ENCODE data around the gene TNPO1.

Gene TNPO1

GRCh38 chr5:72818866-72819534, 2.5 kb downstream of the TNPO1 start:
- no peak for DNase-seq (ENCODE audit: low read depth, low spot score)

- no peak for DNase-seq (ENCODE audit: low read depth, low spot score)
Observed at GRCh38 chr5:72821776-72822175, 5.3 kb downstream of the TNPO1 start.

- no peak for DNase-seq (ENCODE audit: low read depth, low spot score)
Observed at GRCh38 chr5:72822944-72823343, 6.5 kb downstream of the TNPO1 start.

- DNase-seq (ENCODE audit: low read depth, low spot score) = no peak
Observed at GRCh38 chr5:72829707-72830106, 13.2 kb downstream of the TNPO1 start.

GRCh38 chr5:72830362-72830761, 13.9 kb downstream of the TNPO1 start:
- no peak for DNase-seq (ENCODE audit: low read depth, low spot score)

- no peak for DNase-seq (ENCODE audit: low read depth, low spot score)
Observed at GRCh38 chr5:72831685-72832084, 15.2 kb downstream of the TNPO1 start.

- no peak for DNase-seq (ENCODE audit: low read depth, low spot score)
Observed at GRCh38 chr5:72834924-72835323, 18.5 kb downstream of the TNPO1 start.

GRCh38 chr5:72835633-72836032, 19.2 kb downstream of the TNPO1 start:
- DNase-seq (ENCODE audit: low read depth, low spot score) = no peak

GRCh38 chr5:72836810-72837209, 20.3 kb downstream of the TNPO1 start:
- no peak for DNase-seq (ENCODE audit: low read depth, low spot score)

GRCh38 chr5:72837524-72838096, 21.1 kb downstream of the TNPO1 start:
- DNase-seq (ENCODE audit: low read depth, low spot score) = no peak

GRCh38 chr5:72840041-72840440, 23.6 kb downstream of the TNPO1 start:
- DNase-seq (ENCODE audit: low read depth, low spot score) = no peak

GRCh38 chr5:72841756-72842535, 25.5 kb downstream of the TNPO1 start:
- no peak for DNase-seq (ENCODE audit: low read depth, low spot score)

GRCh38 chr5:72842816-72843215, 26.4 kb downstream of the TNPO1 start:
- DNase-seq (ENCODE audit: low read depth, low spot score) = no peak

- DNase-seq (ENCODE audit: low read depth, low spot score) = no peak
Observed at GRCh38 chr5:72844218-72844603, 27.8 kb downstream of the TNPO1 start.

- no peak for DNase-seq (ENCODE audit: low read depth, low spot score)
Observed at GRCh38 chr5:72845889-72846288, 29.4 kb downstream of the TNPO1 start.

- no peak for DNase-seq (ENCODE audit: low read depth, low spot score)
Observed at GRCh38 chr5:72846483-72846882, 30.0 kb downstream of the TNPO1 start.

- DNase-seq (ENCODE audit: low read depth, low spot score) = no peak
Observed at GRCh38 chr5:72847439-72847838, 31.0 kb downstream of the TNPO1 start.

GRCh38 chr5:72847989-72848473, 31.6 kb downstream of the TNPO1 start:
- peak; percentile 71 for DNase-seq (ENCODE audit: low read depth, low spot score)

- DNase-seq (ENCODE audit: low read depth, low spot score) = peak; percentile 17
Observed at GRCh38 chr5:72848474-72849428, 32.3 kb downstream of the TNPO1 start.

- DNase-seq (ENCODE audit: low read depth, low spot score) = no peak
Observed at GRCh38 chr5:72849546-72849945, 33.1 kb downstream of the TNPO1 start.

GRCh38 chr5:72850113-72850512, 33.7 kb downstream of the TNPO1 start:
- no peak for DNase-seq (ENCODE audit: low read depth, low spot score)

- no peak for DNase-seq (ENCODE audit: low read depth, low spot score)
Observed at GRCh38 chr5:72852356-72852755, 35.9 kb downstream of the TNPO1 start.

Measured in activated CD4-positive, CD25-positive, alpha-beta regulatory T cell treated with anti-CD3 and anti-CD28 coated beads, Interleukin-2, amount 50 U/mL, for 16 hours (primary cell).